ENCODE measurements around the gene TACC2. TPM values are rescaled to one million over a fixed set of nuclear protein-coding genes. Genes with fewer than 3 reads are reported as not detected.

TACC2 gene
- total RNA-seq, 1 experiment from 2014 or later: 25.0 TPM

- no peak for DNase-seq (ENCODE audit: low spot score)
Measured at GRCh38 chr10:122269059-122269687, 280.2 kb downstream of the TACC2 start.

- DNase-seq (ENCODE audit: low spot score): no peak
Measured at GRCh38 chr10:122271076-122271475, 282.1 kb downstream of the TACC2 start, which contains the start of gene BTBD16. TSS of gene BTBD16 (plus strand) at chr10:122271296. CDS start at chr10:122275082, 3,786 bp downstream.

- DNase-seq (ENCODE audit: low spot score): no peak
Measured at GRCh38 chr10:122273966-122274545, 285.1 kb downstream of the TACC2 start.

GRCh38 chr10:122276611-122277208 is 287.7 kb downstream of the TACC2 start:
- DNase-seq (ENCODE audit: low spot score): peak; percentile 64

- no peak for DNase-seq (ENCODE audit: low spot score)
Measured at GRCh38 chr10:122277526-122278136, 288.7 kb downstream of the TACC2 start.

GRCh38 chr10:122279725-122280141 is 290.8 kb downstream of the TACC2 start:
- DNase-seq (ENCODE audit: low spot score): peak; percentile 88

GRCh38 chr10:122280156-122280555 is 291.2 kb downstream of the TACC2 start:
- DNase-seq (ENCODE audit: low spot score): no peak

GRCh38 chr10:122281018-122281626 is 292.2 kb downstream of the TACC2 start:
- DNase-seq (ENCODE audit: low spot score): no peak

GRCh38 chr10:122281751-122282150 is 292.8 kb downstream of the TACC2 start:
- no peak for DNase-seq (ENCODE audit: low spot score)

GRCh38 chr10:122282253-122282671 is 293.3 kb downstream of the TACC2 start:
- no peak for DNase-seq (ENCODE audit: low spot score)

GRCh38 chr10:122282909-122283308 is 293.9 kb downstream of the TACC2 start:
- no peak for DNase-seq (ENCODE audit: low spot score)

GRCh38 chr10:122285506-122286444 is 296.8 kb downstream of the TACC2 start:
- no peak for DNase-seq (ENCODE audit: low spot score)

GRCh38 chr10:122286867-122287266 is 297.9 kb downstream of the TACC2 start:
- DNase-seq (ENCODE audit: low spot score): no peak

GRCh38 chr10:122287570-122287969 is 298.6 kb downstream of the TACC2 start:
- DNase-seq (ENCODE audit: low spot score): no peak

GRCh38 chr10:122288262-122288661 is 299.3 kb downstream of the TACC2 start:
- no peak for DNase-seq (ENCODE audit: low spot score)

GRCh38 chr10:122288917-122289316 is 300.0 kb downstream of the TACC2 start:
- no peak for DNase-seq (ENCODE audit: low spot score)

GRCh38 chr10:122290334-122290733 is 301.4 kb downstream of the TACC2 start:
- DNase-seq (ENCODE audit: low spot score): peak; percentile 65

GRCh38 chr10:122290833-122291532 is 302.0 kb downstream of the TACC2 start:
- peak; percentile 91 for DNase-seq (ENCODE audit: low spot score)

- DNase-seq (ENCODE audit: low spot score): peak; percentile 19
Measured at GRCh38 chr10:122291739-122292138, 302.8 kb downstream of the TACC2 start.

- peak; percentile 63 for DNase-seq (ENCODE audit: low spot score)
Measured at GRCh38 chr10:122292376-122292775, 303.4 kb downstream of the TACC2 start.

Measured in HT-29 (cell line).